ENCODE measurements around the gene NGRN. TPM values are rescaled to one million over a fixed set of nuclear protein-coding genes. Genes with fewer than 3 reads are reported as not detected.
A peak's percentile ranks its signal among the peaks of the same experiment; 100 is the strongest.
"Not testable (repeated sequence)": the region's sequence is repeated elsewhere in the genome, so short reads cannot be mapped to it uniquely, and the experiment has no call there.

Gene NGRN
- total RNA-seq, 2 experiments from 2014 or later, result 30.1 to 34.9 TPM

- Mint-ChIP-seq H3K27me3 (no peaks in the 10 kb centered on the region), H3K4me1 (peaks cover 44% of the 10 kb centered on the region), H3K27ac (peak overlapping the region; percentile 65), H3K4me3 (no peak overlapping the region), H3K36me3 (peaks cover 49% of the 10 kb centered on the region), H3K9me3 (ENCODE audit: low read depth) (no peaks in the 10 kb centered on the region)
- DNase-seq, result no peak
- CTCF ChIA-PET, result interaction anchor here (1.6 to 2.0 kb wide), 2 partner anchors 9 to 15 kb away, joined by 4 to 7 read pairs; no protein-coding TSS in a partner anchor
- no peak for ATAC-seq
Observed at GRCh38 chr15:90271459-90272166, 6.1 kb downstream of the NGRN start.

DNA sequence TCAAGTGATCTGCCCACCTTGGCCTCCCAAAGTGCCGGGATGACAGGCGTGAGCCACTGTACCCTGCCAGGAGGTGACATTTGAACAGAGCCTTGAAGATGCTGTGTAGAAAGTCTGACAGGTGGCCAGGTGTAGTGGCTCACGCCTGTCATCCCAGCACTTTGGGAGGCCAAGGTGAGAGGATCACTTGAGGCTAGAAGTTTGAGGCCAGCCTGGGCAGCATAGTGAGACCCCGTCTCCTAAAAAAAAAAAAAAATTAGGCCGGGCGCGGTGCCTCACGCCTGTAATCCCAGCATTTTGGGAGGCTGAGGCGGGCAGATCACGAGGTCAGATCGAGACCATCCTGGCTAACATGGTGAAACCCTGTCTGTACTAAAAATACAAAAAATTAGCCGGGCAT is 13.0 kb downstream of the NGRN start:
- CTCF ChIA-PET, result not testable (repeated sequence)

GRCh38 chr15:90280743-90281142 is 15.3 kb downstream of the NGRN start:
- H3K27me3 Mint-ChIP-seq, result not testable (repeated sequence)
- CTCF ChIA-PET, result interaction anchor here (0.9 to 1.4 kb wide), 3 partner anchors 10 to 32 kb away, joined by 3 to 6 read pairs (median 4); partner anchors contain the start of gene TTLL13

More for the DNA sequence above, 13.0 kb downstream of the NGRN start:
- H3K36me3 Mint-ChIP-seq, result peaks cover 11% of the 10 kb centered on the region
- H3K9me3 Mint-ChIP-seq (ENCODE audit: low read depth); H3K4me3 Mint-ChIP-seq; DNase-seq; ATAC-seq; H3K27ac Mint-ChIP-seq; H3K4me1 Mint-ChIP-seq; H3K27me3 Mint-ChIP-seq: not testable (repeated sequence)

GRCh38 chr15:90281637-90282036 is 16.2 kb downstream of the NGRN start:
- not testable (repeated sequence) for H3K27ac Mint-ChIP-seq; H3K4me3 Mint-ChIP-seq; ATAC-seq; H3K36me3 Mint-ChIP-seq; H3K9me3 Mint-ChIP-seq (ENCODE audit: low read depth); H3K4me1 Mint-ChIP-seq; H3K27me3 Mint-ChIP-seq
- DNase-seq, result peak; percentile 30
- CTCF ChIA-PET, result interaction anchor here (1.3 to 2.6 kb wide), 3 partner anchors 12 to 39 kb away, joined by 5 to 9 read pairs (median 7); no protein-coding TSS in a partner anchor

More at GRCh38 chr15:90280743-90281142, 15.3 kb downstream of the NGRN start:
- not testable (repeated sequence) for H3K9me3 Mint-ChIP-seq (ENCODE audit: low read depth); ATAC-seq; H3K36me3 Mint-ChIP-seq; H3K4me1 Mint-ChIP-seq; H3K27ac Mint-ChIP-seq; H3K4me3 Mint-ChIP-seq
- DNase-seq, result peak; percentile 14

DNA sequence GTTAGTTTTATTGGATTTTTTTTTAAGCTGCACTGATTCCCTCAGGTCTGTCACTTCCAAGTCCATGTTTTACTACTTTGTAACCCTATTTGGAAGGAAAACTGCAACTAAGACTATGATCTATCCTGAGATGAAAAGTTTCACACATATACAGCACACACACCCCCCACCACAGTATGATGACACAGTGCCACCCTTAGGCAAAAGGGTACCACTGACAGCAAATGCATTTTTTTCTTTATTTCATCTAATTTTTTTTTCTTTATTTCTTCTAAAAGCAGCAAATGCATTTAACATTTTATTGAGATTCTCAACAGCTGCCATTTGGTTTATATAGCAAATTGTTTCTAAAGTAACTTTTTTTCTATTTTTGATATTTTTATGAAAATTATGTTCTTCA is 21.2 kb downstream of the NGRN start:
- Mint-ChIP-seq H3K4me3 (no peak overlapping the region), H3K9me3 (ENCODE audit: low read depth) (no peaks in the 10 kb centered on the region), H3K27me3 (peaks cover 2% of the 10 kb centered on the region), H3K36me3 (no peaks in the 10 kb centered on the region), H3K4me1 (peaks cover 4% of the 10 kb centered on the region), H3K27ac (no peak overlapping the region)
- CTCF ChIA-PET, result interaction anchor here (0.7 to 2.1 kb wide), 10 partner anchors 15 to 195 kb away, joined by 3 to 7 read pairs (median 4); partner anchors contain the start of gene TTLL13
- peak; percentile 57 for DNase-seq
- ATAC-seq, result peak; percentile 76

DNA sequence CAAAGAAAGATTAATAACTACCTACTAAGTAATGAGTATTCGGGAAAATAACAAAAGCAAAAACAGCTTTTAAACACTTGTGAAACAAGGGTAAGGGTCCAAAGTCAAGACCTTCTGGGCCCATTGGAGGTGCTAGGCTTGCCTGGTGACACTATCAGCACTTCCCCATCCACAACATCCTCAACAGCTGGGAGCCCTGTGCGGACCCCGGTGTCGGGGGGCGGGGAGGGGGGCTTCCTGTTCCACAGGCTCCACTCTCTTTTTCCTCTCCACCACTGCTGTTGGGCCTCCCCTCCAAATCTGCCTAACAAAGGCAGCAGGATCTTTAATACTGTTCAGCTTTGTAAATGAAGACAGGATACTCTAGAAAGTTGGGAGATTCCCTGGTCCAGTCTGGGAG is 21.6 kb downstream of the NGRN start:
- peaks cover 5% of the 10 kb centered on the region for H3K4me1 Mint-ChIP-seq
- no peaks in the 10 kb centered on the region for H3K36me3 Mint-ChIP-seq
- no peak for ATAC-seq
- H3K27ac Mint-ChIP-seq, result no peak overlapping the region
- peak; percentile 26 for DNase-seq
- no peaks in the 10 kb centered on the region for H3K9me3 Mint-ChIP-seq (ENCODE audit: low read depth)
- CTCF ChIA-PET, result interaction anchor here (0.8 to 2.1 kb wide), 9 partner anchors 15 to 195 kb away, joined by 3 to 7 read pairs (median 5); partner anchors contain the start of gene TTLL13
- H3K27me3 Mint-ChIP-seq, result peaks cover 2% of the 10 kb centered on the region
- H3K4me3 Mint-ChIP-seq, result no peak overlapping the region

- no peaks in the 10 kb centered on the region for H3K9me3 Mint-ChIP-seq (ENCODE audit: low read depth)
- H3K27me3 Mint-ChIP-seq, result peaks cover 2% of the 10 kb centered on the region
- DNase-seq (no peak), ATAC-seq (no peak)
- no peak overlapping the region for H3K27ac Mint-ChIP-seq
- H3K4me1 Mint-ChIP-seq, result peaks cover 6% of the 10 kb centered on the region
- CTCF ChIA-PET, result interaction anchor here (0.8 to 2.1 kb wide), 6 partner anchors 10 to 123 kb away, joined by 3 to 7 read pairs (median 3); no protein-coding TSS in a partner anchor
- H3K4me3 Mint-ChIP-seq, result no peak overlapping the region
- H3K36me3 Mint-ChIP-seq, result no peaks in the 10 kb centered on the region
Observed at GRCh38 chr15:90287946-90288345, 22.5 kb downstream of the NGRN start.

DNA sequence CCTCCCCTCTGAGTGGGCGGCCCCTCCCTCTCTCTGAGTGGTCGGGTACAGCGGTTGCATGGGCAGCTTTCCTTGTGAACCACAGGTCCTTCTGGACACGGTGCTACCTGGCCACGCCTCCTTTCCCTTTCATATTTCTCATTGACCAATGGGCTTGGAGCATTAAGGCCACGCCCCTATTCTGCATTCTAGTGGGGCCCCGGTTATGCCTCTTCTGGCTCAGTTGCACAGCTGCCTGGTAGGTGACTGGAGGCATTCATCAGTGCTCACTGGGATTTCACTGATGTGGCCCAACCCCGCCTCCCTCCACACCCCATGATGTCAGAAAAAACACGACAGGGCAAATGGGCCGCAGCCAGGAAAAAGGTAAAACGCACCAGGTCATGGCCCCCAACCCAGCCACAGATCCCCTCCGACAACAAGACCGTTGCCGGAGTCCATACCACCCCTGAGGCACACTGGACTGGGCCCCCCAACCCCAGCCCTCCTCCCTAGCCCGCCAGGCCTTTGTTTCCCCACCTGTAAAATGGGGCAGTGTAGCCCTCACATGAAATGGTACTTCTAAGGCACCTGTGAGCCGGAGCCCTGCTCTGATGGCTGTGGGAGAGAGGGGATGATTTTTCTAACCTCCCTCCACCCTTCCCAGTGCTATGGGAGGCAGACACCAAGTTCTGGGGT is 26.3 kb downstream of the NGRN start:
- Mint-ChIP-seq H3K4me3 (no peak overlapping the region), H3K36me3 (no peaks in the 10 kb centered on the region), H3K9me3 (ENCODE audit: low read depth) (no peaks in the 10 kb centered on the region), H3K27me3 (peaks cover 10% of the 10 kb centered on the region), H3K27ac (no peak overlapping the region), H3K4me1 (peaks cover 18% of the 10 kb centered on the region)
- ATAC-seq (no peak), DNase-seq (peak; percentile 55)
- CTCF ChIA-PET, result interaction anchor here (0.6 to 3.7 kb wide), 9 partner anchors 9 to 643 kb away, joined by 3 to 28 read pairs (median 5); partner anchors contain the start of gene UNC45A

DNA sequence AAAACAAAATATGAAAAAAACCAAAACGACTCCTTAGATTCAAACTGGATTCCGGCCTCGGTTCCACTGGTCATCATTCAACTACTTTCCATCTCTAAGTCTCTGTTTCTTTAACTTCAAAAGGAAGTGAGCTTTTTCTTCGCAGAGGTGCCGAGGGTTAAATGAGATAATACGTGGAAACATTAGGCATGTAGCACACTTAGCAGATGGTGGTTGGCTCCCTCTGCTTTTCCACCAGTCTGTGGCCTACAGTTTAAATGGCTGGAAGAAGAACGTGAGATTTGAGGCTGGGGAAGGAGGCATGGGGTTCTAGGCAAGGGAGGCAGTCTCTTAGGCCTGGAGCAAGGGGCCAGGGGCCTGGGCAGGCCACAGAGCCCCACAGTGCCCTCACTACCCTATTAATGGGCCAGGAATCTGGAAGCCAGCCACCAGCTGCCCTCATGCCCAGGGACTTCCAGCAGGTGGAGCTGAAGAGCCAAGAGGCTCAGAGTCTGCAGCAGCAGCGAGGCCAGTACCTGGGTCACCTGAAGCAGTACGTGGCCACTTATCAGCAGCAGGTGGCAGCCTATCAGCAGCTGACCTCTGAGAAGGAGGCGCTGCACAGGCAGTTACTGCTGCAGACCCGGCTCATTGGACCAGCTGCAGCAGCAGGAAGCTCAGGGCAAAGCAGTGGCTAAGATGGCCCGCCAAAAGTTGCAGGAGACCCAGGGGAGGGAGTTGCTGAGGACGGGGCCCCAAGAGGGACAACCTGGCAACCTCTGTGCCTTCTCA is 27.8 kb downstream of the NGRN start:
- DNase-seq (peak; percentile 85), ATAC-seq (peak; percentile 71)
- H3K4me3 Mint-ChIP-seq; H3K27ac Mint-ChIP-seq; H3K9me3 Mint-ChIP-seq (ENCODE audit: low read depth); H3K36me3 Mint-ChIP-seq: not testable (repeated sequence)
- Mint-ChIP-seq H3K27me3 (peaks cover 10% of the 10 kb centered on the region), H3K4me1 (peaks cover 23% of the 10 kb centered on the region)
- CTCF ChIA-PET, result interaction anchor here (0.6 to 3.2 kb wide), 39 partner anchors 8 to 977 kb away, joined by 3 to 28 read pairs (median 4); partner anchors contain the start of genes CIB1, CRTC3, GDPGP1 and HDDC3

GRCh38 chr15:90294159-90294558 is 28.7 kb downstream of the NGRN start:
- Mint-ChIP-seq H3K27ac (no peak overlapping the region), H3K27me3 (peaks cover 10% of the 10 kb centered on the region)

GRCh38 chr15:90294601-90295269 is 29.3 kb downstream of the NGRN start:
- no peak overlapping the region for H3K4me3 Mint-ChIP-seq
- peaks cover 23% of the 10 kb centered on the region for H3K4me1 Mint-ChIP-seq
- no peaks in the 10 kb centered on the region for H3K36me3 Mint-ChIP-seq
- CTCF ChIA-PET, result interaction anchor here (1.6 to 3.2 kb wide), 4 partner anchors 15 to 187 kb away, joined by 3 to 14 read pairs (median 8); partner anchors contain the start of genes IQGAP1 and SEMA4B
- ATAC-seq (no peak), DNase-seq (no peak)
- H3K27ac Mint-ChIP-seq, result no peak overlapping the region
- no peaks in the 10 kb centered on the region for H3K9me3 Mint-ChIP-seq (ENCODE audit: low read depth)
- H3K27me3 Mint-ChIP-seq, result peaks cover 10% of the 10 kb centered on the region

More at GRCh38 chr15:90294159-90294558, 28.7 kb downstream of the NGRN start:
- no peaks in the 10 kb centered on the region for H3K36me3 Mint-ChIP-seq
- peaks cover 23% of the 10 kb centered on the region for H3K4me1 Mint-ChIP-seq
- ATAC-seq (no peak), DNase-seq (no peak)
- CTCF ChIA-PET, result interaction anchor here (0.8 to 3.2 kb wide), 23 partner anchors 8 to 640 kb away, joined by 3 to 28 read pairs (median 6); partner anchors contain the start of genes CRTC3, HDDC3, IQGAP1 and SEMA4B
- no peak overlapping the region for H3K4me3 Mint-ChIP-seq
- H3K9me3 Mint-ChIP-seq (ENCODE audit: low read depth), result no peaks in the 10 kb centered on the region

DNA sequence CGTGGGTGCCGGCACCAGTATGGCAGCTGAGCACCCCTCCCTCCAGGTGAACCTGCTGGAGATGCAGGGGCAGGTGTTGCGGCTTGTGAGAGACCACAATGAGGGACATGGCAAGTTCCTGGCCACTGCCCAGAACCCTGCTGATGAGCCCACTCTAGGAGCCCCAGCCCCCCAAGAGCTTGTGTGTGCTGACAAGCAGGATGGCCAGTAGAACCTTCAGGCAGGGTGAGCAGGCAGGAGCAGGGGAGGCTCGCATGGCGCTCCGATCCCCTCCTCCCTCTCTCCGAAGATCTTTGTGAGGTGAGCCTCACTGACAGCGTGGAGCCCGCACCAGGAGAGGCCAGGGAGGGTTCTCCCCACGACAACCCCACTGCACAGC is 29.8 kb downstream of the NGRN start:
- Mint-ChIP-seq H3K4me3 (no peak overlapping the region), H3K4me1 (peaks cover 23% of the 10 kb centered on the region), H3K9me3 (ENCODE audit: low read depth) (no peaks in the 10 kb centered on the region), H3K27ac (no peak overlapping the region), H3K36me3 (no peaks in the 10 kb centered on the region), H3K27me3 (peaks cover 8% of the 10 kb centered on the region)
- no peak for DNase-seq
- ATAC-seq, result no peak
- CTCF ChIA-PET, result interaction anchor here (0.8 to 3.2 kb wide), 2 partner anchors 27 to 94 kb away, joined by 5 to 11 read pairs; partner anchors contain the start of gene SEMA4B

Measured in activated CD8-positive, alpha-beta memory T cell treated with anti-CD3 and anti-CD28 coated beads, Interleukin-2, amount 10 ng/mL, durations not matched to agents 7 days and 5 days (primary cell).